Omental fat pad (tissue), 4 donors: ENCODE measurements around the gene DLGAP1. TPM values are rescaled to one million over a fixed set of nuclear protein-coding genes. Genes with fewer than 3 reads are reported as not detected.

Experiments
- ATAC-seq: fragments of 150-250 bp; one replicate; pipeline ENCODE4 v1.9.1; 2016; ENCODE audit warnings: mild to moderate bottlenecking, moderate library complexity; ENCODE audit not compliant: low FRiP score
- DNase-seq: peaks from one replicate; pipeline ENCODE4 v3.0.0-alpha.2; 2019; ENCODE audit warnings: low spot score
- total RNA-seq, 4 donors: library from RNA; depleted of rRNA; stranded (reverse); fragments of >200 nt; gene quantifications; one replicate each; pipeline ENCODE4 v1.1.0, GENCODE V29; 2016
- TF ChIP-seq, protein P1 (sequence below), 3 donors: fragments of 450-650 bp; IDR thresholded peaks; one replicate each; pipeline ENCODE4 v1.5.1; 2016 to 2017; ENCODE audit warnings: antibody characterized with exemption in 3 of 3, mild to moderate bottlenecking in 3 of 3, moderate library complexity in 2 of 3

Gene DLGAP1
- total RNA-seq, 4 donors from 2014 or later, result 1.5 to 8.0 (median 5.4) TPM

DNA sequence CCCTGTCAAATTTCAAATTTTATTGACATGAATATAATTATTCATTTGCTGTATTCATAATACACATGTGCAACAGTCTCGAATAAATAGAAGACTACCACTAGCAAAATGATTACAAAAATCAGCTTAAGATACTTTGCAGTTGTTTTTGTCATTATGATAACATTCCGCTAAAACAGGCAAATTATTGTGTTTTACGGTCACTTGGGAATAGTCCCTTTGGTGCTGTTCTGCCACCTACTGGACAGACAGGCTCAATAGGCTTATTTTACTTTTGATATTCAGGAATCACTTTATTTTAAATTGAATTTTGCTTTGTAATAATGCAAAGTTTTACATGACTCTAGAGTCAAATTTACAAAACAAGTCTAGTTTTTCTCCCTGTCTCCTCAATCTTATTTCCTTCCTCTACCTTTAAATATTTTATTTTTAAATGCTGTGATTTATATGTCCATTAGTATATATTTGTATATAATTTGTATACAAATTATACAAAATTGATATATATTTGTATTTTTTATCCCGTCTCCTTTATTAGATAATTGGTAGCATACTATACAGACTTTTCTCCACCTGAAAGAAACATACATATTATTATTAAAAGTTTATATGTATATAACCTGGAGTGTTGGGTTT is 456.3 kb downstream of the DLGAP1 start:
- ATAC-seq, result no peak
- no peak for DNase-seq
- TF ChIP-seq, protein P1, sequence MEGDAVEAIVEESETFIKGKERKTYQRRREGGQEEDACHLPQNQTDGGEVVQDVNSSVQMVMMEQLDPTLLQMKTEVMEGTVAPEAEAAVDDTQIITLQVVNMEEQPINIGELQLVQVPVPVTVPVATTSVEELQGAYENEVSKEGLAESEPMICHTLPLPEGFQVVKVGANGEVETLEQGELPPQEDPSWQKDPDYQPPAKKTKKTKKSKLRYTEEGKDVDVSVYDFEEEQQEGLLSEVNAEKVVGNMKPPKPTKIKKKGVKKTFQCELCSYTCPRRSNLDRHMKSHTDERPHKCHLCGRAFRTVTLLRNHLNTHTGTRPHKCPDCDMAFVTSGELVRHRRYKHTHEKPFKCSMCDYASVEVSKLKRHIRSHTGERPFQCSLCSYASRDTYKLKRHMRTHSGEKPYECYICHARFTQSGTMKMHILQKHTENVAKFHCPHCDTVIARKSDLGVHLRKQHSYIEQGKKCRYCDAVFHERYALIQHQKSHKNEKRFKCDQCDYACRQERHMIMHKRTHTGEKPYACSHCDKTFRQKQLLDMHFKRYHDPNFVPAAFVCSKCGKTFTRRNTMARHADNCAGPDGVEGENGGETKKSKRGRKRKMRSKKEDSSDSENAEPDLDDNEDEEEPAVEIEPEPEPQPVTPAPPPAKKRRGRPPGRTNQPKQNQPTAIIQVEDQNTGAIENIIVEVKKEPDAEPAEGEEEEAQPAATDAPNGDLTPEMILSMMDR (IDR thresholded peaks at IDR 0.05), result peak in 1 of 3 donors; percentile 41

DNA sequence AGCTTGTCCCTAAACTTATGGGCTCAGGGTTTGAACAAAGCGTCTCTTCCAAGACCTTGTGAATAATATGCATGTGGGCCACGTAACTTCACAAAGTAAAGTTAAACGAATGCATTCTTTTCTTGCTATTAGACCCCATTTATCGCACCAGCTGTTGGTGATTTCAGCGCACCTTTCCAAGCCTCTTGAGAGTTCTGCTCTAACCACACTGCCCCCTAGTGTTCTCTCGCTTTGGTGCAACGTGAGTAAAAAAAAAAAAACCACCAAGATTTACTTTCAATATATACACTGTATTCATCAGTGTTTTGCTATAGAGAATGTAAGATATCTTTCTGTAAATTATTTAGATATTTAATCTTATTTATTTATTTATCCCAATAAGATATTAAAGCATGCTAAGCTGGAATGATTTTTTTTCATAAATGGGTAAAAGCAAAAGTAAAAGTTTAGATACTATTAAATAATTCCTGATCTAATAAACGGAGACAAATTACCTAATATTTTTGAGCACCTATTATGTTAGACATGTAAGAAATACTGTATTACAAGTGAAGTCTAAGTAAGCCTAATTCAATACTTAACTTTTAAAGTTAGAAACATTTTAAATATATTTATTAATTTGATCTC is 459.5 kb downstream of the DLGAP1 start:
- TF ChIP-seq, protein P1 (IDR thresholded peaks at IDR 0.05), result no peak
- no peak for ATAC-seq
- peak; percentile 40 for DNase-seq

DNA sequence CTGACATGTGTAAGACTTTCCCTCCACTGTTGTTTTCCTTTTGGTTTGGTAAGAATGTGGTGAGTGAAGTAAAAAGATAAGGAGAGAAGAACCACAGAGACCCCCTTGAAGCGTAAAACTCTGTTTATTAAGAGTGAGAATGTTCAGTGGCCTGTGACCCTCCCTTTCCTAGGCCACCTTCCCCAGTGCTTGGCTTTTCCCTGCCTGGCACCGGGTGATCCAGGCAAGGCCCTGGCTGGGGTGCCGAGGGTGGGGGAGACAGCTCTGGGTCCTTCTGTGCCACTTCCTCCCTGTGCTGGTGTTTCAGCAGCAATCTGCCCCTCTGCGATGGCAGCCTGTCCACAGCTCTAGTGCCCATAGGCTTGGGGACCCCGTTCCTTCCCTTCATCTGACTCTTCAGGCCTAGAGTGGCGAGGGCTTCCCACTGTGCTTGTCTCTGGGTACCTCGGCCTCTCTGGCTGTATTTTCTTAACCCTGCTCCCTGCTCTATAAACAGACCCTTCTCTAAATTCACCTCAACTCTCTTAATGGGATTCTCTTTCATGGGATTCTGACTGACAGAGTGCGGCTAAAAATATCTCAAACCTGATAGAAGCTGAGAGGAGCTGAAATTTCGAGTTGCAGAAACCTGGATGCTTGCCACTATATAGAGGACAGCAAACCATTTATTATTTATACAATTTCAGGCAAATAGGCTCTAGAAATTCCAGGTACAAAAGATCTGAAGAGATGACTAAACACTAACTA is 461.0 kb downstream of the DLGAP1 start:
- ATAC-seq (no peak), DNase-seq (no peak)
- TF ChIP-seq, protein P1 (IDR thresholded peaks at IDR 0.05), result no peak

DNA sequence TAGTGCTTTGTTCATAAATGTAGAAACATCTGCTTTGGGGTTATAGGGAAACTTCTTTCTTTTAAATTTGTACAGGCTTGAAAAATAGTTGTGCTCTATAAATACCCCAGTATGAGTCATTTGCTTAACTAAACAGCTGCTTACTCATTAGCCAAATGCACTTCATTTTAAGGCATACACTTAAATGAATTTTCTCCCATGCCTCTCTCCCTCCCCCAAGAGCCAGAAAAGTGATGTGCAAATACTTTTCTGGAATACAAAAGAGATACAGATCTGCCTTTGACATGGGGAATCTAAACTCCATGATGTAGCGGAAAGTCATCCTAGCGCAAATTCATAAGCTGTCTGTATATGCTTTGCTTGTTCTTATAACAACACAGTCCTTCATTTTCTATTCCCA is 469.4 kb downstream of the DLGAP1 start:
- TF ChIP-seq, protein P1 (IDR thresholded peaks at IDR 0.05), result no peak
- ATAC-seq (no peak), DNase-seq (no peak)

DNA sequence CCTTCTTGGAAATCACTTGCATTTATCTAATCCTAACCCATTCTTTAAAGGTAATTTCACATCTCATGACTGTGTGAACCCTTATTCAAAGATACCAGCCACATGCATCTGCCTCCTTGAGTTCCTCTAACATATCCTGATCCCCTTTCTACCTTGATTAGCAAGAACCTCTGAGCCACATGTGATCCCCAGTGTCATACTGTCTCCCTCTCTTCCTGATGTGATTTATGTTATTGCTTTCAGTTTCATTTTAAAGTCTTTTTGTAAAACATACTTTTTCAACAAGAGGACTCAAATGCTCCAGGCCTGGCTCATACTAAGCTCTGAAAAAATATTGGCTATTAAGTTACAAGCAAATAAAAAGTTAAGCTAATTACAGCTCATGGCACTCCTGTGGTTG is 470.1 kb downstream of the DLGAP1 start:
- no peak for ATAC-seq
- DNase-seq, result no peak

DNA sequence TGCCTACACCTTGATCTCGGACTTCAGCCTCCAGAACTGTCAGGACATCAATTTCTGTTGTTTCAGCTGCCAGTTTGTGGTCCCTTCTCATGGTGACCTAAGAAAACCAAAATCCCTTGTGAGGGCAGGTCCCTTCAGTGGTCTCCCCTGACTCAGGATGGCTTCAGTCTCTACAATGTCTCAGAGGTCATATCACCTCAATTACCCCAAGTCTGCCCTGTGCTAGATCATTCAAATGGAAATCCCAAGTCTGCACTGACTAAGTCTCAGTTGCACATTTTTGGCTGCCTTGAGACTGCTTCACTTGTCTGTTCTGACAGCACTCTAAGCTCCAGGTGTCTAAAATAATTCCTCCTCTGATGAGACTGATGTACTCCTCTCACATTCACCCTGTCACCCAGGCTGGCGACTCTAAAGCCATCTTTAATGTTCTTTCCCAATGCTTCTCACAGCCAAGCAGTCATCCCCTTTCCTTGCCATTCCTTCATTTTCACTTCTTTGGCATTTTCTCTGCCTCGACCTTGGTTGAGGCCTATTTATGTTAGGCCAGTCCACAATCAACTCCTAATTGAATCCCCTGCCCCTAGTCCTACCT is 470.8 kb downstream of the DLGAP1 start:
- TF ChIP-seq, protein P1 (IDR thresholded peaks at IDR 0.05), result no peak
- ATAC-seq, result peak; percentile 66
- no peak for DNase-seq

More for the DNA sequence above, 470.1 kb downstream of the DLGAP1 start:
- TF ChIP-seq, protein P1 (IDR thresholded peaks at IDR 0.05), result no peak
